ENCODE measurements around the gene AMMECR1L.
"Not testable (repeated sequence)": the region's sequence is repeated elsewhere in the genome, so short reads cannot be mapped to it uniquely, and the experiment has no call there.

Gene AMMECR1L

DNA sequence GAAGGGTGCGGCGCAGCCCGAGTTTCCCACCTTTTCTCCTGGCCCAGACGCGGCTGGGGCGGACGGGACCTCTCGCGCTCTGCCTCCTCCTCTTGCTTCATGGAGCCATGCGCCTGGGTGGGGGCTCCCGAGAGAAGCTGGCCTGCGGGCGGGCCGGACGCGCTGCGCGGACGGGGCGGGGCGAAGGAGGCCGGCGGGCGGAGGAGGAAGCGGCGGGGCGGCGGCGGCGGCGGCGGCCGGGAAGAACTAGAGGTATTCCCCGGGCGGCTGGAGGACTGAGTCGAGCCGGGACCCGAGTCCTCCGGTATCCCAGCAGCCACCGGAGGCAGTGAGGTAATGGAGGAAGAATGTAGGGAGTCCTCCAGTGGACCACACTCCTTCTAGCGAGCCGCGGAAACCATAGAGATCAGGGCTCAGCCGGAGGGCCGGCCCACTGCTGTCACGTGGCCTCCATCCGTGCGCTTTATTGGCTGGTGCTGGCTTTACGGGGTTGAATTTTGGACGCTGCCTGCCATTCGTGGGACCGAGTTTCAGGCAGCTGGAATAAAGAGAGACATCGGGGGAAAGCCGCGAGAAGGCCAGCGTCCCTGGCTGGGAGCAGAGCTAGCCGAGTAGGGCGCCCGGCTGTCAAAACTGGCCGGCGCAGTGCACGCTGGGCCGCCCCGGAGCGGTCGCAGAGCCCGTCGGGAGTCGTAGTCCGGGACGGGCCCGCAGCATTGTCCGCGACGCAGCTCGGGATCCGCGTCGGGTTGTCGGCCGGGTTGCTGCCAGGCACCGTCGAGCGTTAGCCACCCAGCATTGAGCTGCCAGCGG, at the start of gene AMMECR1L:
AMMECR1L (minus strand) TSS at position 177 of the 813 bp plus-strand sequence. CDS start 11,722 bp downstream, outside the sequence.
- DNase-seq, result peak; percentile 83

- DNase-seq, result no peak
Measured at GRCh38 chr2:127935337-127935736, 49.6 kb upstream of the AMMECR1L start.

DNA sequence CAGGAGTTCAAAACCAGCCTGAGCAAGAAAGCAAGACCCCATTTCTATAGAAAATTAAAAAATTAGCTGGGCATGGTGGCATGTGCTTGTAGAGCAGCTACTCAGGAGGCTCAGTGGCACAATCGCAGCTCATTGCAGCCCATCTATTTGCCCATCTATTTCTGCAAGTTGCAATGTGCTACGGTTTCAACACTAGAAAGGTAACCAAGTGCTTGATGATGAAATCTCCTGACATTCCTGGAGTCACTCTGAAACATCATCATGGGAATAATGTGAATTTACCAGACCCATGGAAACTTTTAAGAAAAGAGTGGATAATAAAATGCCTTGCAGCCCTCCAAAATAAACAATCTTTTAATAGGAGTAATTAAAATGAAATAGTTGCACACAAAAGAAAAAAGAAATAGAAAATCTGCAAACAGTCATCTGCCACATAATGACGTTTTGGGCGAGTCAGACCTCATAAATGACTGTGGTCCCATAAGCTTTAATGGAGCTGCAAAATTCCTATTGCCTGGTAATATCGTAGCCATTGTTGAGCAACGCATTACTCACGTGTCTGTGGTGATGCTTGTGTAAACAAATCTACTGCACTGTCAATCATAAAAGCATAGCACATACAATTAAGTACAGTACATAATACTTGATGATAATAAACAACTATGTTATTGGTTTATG, 46.6 kb upstream of the AMMECR1L start:
- no peak for DNase-seq

- DNase-seq, result no peak
Measured at GRCh38 chr2:127929449-127929848, 43.7 kb upstream of the AMMECR1L start.

- DNase-seq, result no peak
Measured at GRCh38 chr2:127927384-127927783, 41.6 kb upstream of the AMMECR1L start.

DNA sequence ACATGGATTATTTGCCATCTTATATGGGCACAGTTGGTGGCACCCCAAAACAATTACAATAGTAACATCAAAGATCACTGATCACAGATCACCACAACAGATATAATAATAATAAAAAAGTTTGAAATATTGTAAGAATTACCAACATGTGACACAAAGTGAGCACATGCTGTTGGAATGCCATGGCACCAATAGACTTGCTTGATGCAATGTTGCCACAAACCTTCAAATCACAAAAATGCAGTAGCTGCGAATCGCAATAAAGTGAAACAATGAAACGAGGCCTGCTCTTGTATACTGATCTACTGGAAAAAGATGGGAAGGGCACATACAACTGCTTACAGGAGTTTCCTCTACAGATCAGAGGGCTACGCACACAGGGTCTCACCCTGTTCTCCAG, 32.2 kb upstream of the AMMECR1L start:
- DNase-seq, result no peak

DNA sequence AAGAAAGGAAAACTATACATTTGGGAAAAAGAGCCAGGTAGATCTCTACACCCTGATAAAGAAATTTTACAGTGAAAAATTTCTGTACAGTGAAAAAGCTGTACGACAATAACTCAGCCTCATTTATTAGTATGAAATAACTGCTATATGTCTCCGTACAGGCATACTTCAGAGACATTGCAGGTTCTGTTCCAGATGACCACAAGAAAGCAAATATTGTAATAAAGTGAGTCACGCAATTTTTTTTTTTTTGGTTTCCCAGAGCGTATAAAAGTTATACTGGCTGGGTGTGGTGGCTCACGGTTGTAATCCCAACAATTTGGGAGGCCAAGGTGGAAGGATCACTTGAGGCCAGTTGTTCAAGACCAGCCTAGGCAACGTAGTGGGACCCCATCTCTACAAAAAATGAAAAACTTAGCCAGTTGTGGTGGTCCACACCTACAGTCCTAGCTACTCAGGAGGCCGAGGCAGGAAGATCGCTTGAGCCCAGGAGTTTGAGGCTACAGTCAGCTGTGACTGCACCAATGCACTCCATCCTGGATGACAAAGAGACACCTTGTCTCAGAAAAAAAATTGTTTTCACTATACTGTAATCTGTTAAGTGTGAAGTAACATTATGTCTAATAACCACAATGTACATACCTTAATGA, 28.2 kb upstream of the AMMECR1L start:
- DNase-seq, result no peak

DNA sequence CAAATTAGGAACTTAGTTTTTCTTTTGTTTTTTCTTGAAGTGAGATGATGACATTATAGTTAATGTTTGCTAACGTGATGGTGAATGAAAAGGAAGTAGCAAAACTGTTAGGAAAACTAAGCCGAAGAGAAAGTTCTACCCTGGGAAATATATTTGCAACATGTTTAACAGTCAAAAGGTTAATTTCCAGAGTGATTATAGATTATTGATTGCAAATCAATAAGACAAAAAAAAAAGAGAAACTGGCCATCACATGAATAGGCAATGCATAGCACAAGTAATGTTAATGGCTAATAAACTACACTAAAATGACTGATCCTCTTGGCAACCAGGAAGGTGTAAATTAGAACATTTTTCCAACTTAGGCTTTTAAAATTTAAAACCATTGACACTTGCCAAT, 26.0 kb upstream of the AMMECR1L start:
- no peak for DNase-seq

DNA sequence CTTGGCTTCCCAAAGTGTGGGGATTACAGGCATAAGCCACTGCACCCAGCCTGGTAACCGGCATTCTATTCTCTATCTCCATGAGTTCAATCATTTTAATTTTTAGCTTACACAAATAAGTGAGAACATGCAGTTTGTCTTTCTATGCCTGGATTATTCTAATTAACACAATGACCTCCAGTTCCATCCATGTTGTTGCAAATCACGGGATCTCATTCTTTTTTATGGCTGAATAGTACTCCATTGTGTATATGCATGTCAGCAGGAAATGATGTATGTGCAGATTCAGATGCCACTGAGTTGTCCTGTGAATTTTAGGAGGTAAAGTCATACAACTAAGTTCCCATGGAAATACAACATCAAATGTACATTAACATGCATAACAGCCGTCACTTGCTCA, 24.7 kb upstream of the AMMECR1L start:
- no peak for DNase-seq

- no peak for DNase-seq
Measured at GRCh38 chr2:127909019-127909418, 23.3 kb upstream of the AMMECR1L start.

DNA sequence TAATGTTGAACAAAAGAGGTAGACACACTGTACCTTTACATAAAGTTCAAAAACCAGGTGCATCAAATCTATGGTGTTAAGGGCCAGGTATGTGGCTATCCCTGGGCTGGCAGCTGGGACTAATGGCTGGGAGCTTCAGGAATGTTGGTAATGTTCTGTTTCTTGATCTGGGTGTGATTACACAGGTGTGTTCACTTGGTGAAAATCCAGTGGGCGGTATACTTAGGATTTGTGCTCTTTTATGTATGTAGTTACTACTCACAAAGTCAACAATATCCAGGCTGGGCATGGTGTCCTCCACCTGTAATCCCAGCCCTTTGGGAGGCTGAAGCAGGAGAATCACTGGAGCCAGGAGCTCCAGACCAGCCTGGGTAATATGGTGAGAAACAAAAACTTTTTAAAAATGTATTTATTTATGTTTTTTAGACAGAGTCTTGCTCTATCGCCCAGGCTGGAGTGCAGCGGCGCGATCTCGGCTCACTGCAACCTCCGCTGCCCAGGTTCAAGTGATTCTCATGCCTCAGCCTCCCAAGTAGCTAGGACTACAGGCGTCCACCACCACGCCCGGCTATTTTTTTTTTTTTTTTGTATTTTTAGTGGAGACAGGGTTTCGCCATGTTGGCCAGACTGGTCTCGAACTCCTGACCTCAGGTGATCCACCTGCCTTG, 22.1 kb upstream of the AMMECR1L start:
- DNase-seq, result not testable (repeated sequence)

DNA sequence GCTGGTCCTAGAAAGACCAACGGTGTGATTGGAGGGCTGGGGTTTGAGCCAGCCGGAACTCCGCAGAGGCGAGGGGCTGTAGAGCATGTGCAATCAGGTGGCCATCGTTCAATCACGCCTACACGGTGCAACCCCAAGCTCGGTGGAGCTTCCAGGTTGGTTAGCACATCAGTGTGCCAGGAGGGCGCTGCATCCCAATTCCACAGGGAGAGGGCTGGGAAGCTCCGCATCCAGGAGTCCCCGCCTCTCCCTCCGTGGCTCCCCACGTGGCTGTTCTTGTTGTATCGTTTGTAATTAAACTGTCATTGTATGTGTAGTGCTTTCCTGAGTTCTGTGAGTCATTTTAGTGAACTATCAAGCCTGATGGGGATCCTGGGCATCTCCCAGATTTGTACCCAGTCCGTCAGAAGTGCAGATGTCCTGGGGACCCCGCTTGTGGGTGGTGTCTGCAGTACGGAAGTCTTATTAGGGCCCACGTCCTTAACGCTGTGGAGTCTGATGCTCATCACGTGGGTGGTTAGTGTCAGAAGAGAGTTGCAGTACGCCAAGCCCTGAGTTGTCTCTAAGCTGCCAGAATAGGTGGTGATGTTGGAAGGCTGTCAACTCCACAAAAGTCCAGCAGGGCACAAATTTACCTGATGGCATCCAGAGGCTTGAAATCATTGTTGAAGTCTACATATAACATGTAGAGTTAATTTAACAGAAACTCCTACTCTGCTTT, 20.6 kb upstream of the AMMECR1L start:
- DNase-seq, result no peak

- no peak for DNase-seq
Measured at GRCh38 chr2:127901339-127902056, 15.7 kb upstream of the AMMECR1L start.

- no peak for DNase-seq
Measured at GRCh38 chr2:127897531-127898211, 11.9 kb upstream of the AMMECR1L start.

- no peak for DNase-seq
Measured at GRCh38 chr2:127893494-127893893, 7.7 kb upstream of the AMMECR1L start.

DNA sequence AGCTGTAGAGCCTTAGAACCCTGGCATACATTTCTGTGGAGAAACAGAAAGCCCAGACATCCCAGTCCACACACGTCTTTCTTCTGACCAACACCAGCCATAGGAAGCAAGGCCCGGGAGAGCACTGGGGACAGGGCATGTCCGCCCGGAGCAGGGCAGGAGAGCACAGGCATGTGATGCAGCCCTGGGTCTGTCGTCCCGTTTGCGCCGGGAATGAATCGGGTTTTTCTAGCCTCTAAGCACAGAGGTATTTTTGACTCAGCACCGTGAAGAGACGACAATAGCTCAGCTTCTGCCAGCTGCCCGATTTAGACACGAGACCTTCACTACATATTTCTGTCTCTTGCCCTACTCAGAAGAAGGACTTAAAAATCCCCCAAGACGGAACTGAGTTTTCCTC, 7.3 kb upstream of the AMMECR1L start:
- DNase-seq, result no peak

- DNase-seq, result no peak
Measured at GRCh38 chr2:127891811-127892210, 6.1 kb upstream of the AMMECR1L start.

DNA sequence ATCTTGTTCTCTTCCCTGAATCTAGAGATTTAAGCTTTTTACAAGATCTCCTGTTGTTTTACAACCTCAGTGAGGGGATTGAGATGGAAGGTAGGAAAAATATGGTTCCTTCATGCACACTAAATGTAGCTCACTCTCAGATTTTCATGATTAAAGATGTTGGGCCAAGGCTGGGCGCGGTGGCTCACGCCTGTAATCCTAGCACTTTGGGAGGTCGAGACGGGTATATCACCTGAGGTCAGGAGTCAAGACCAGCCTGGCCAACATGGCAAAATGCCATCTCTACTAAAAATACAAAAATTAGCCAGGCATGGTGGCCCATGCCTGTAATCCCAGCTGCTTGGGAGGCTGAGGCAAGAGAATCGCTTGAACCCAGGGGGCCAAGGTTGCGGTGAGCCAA, 5.0 kb upstream of the AMMECR1L start:
- DNase-seq, result not testable (repeated sequence)

GRCh38 chr2:127888772-127889171, 3.0 kb upstream of the AMMECR1L start:
- DNase-seq, result no peak

GRCh38 chr2:127887776-127888130, 2.0 kb upstream of the AMMECR1L start:
- no peak for DNase-seq

DNA sequence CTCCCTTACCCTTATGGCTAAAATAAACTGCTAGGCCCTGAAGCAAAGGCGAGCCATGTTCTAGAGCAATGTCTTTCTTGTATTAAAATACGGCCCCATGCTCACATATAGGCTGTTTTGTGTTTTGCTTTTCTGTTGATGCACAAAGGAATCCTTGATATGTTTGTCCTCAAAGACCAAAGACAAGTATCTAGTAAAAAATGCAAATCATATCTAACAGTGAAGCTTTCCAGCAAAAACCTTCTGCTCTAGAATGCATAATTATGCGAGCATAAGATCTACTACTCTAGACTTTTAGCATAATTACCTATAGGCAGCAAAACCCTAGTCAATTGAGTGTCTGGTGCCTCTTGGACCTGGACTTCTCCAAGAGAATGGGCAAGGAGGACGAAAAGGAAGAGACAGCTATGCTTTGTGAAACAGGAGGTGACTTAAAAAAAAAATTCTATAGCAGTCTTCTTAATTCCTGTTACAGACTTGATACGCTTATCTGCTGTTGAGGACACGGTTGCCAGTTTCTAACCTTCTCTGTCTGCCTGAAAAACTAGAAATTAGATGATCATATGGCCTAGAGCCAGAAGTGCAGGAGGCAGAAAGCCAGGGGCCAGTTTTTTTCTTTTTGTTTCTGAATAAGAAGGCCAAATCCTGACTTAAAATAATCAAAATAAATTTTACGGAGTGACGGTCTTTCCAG, 1.5 kb upstream of the AMMECR1L start:
- DNase-seq, result no peak

Data from activated CD8-positive, alpha-beta memory T cell treated with anti-CD3 and anti-CD28 coated beads, Interleukin-2, amount 50 U/mL, for 48 hours (primary cell).